GM18517 (cell line): Measurements from ENCODE around the gene ZNF367.
A peak's percentile ranks its signal among the peaks of the same experiment; 100 is the strongest.

ENCODE experiments used
- ATAC-seq: cut with Tn5 transposase; IDR thresholded peaks from one replicate; pipeline ENCODE4 v1.9.1; 2021; ENCODE audit warnings: mild to moderate bottlenecking, moderate library complexity; ENCODE audit not compliant: unreplicated experiment

Gene ZNF367

GRCh38 chr9:96437454-96437853 is 19.3 kb upstream of the ZNF367 start:
- ATAC-seq: no peak

GRCh38 chr9:96436456-96437126 is 18.4 kb upstream of the ZNF367 start:
- ATAC-seq: no peak

GRCh38 chr9:96436063-96436455 is 17.9 kb upstream of the ZNF367 start:
- ATAC-seq: no peak

- ATAC-seq: no peak
These were observed 17.2 kb upstream of the ZNF367 start for GRCh38 chr9:96435345-96435744.

GRCh38 chr9:96430377-96430776 is 12.2 kb upstream of the ZNF367 start:
- no peak for ATAC-seq

DNA sequence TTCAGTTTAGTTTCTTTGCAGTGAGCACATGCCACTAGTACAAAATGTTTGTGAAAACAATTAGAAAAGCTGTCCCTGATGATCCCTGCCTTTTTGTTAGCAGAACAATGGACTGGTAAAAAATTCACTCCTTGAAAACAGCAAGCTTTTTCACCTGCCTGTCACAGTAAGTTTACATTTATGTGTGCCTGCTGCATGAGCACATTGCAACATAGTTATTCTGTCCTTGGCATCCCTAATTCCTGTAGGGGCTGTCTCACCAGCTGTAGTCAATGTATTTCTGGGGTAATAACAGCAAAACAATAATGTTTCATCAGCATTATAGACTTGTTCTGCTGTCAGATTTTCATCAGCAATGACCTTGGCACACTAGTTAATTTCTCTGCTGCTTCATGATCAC is 11.6 kb upstream of the ZNF367 start:
- ATAC-seq: no peak

- no peak for ATAC-seq
These were observed 7.5 kb upstream of the ZNF367 start for GRCh38 chr9:96425500-96426169.

DNA sequence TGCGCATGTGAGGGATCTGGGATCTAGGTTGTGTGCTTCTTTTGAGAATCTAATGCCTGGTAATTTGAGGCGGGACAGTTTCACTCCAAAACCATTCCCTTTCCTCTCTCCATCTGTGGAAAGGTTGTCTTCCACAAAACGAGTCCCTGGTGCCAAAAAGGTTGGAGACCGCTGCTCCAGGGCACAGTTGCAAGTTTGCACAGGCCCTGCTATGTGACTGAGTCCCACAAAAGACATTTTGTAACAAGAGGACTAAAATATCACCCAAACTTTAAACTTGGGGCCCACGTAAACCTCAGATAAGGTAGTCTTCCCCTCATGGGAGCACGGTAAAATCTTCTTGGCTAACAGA is 5.8 kb upstream of the ZNF367 start:
- ATAC-seq: no peak

- no peak for ATAC-seq
These were observed 5.3 kb upstream of the ZNF367 start for GRCh38 chr9:96423322-96423984.

DNA sequence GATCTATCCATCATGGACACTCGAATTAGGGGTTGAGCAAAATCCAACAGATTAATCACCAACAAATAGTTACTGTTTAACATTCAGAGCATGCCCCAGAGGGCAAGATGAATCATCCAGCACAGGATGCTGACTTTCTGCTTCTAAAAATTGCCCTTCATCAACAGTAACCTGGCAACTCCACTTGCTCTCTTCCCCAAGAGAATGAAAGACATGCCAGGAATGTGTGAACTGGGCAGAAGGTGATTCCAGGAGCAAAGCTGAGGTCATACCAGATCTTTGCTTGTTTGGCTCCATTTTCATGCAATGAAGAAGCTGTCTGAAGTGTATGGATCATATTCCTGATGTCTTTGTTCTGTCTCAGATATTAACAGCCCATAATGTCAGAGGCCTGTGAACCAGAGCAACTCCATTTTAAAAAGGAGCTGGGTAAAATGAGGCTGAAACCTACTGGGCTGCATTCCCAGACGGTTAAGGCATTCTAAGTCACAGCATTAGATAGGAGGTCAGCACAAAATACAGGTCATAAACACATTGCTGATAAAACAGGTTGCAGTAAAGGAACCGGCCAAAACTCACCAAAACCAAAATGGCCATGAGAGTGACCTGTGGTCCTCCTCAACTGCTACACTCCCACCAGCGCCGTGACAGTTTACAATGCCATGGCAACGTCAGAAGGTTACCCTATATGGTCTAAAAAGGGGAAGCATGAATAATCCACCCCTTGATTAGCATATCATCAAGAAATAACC is 2.5 kb upstream of the ZNF367 start:
- ATAC-seq: no peak

GRCh38 chr9:96419691-96419969 is 1.5 kb upstream of the ZNF367 start:
- ATAC-seq: no peak

GRCh38 chr9:96418920-96419690 is 935 bp upstream of the ZNF367 start:
- ATAC-seq: peak; percentile 34

DNA sequence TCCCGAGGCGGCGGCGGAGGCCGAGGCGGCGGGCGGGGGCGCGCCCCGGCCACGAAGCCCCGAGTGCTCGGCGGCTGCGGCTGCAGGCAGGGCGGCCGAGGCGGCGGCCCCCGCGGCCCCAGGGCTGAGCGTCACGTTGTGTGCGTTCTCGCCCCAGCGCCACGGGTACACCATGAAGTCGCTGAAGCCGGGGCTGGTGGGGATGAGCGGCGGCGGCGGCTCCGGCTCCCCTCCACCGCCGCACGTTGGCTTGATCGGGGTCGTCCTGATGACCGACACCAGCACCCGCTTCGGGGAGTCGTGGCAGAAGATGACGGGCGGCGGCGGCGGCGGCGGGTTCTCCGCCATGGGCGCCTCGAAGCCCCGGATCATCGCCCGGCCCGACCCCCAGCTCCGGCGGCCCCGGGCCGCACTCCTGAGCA is 498 bp downstream of the ZNF367 start:
- no peak for ATAC-seq

GRCh38 chr9:96417051-96417586 is 1.1 kb downstream of the ZNF367 start:
- ATAC-seq: no peak

DNA sequence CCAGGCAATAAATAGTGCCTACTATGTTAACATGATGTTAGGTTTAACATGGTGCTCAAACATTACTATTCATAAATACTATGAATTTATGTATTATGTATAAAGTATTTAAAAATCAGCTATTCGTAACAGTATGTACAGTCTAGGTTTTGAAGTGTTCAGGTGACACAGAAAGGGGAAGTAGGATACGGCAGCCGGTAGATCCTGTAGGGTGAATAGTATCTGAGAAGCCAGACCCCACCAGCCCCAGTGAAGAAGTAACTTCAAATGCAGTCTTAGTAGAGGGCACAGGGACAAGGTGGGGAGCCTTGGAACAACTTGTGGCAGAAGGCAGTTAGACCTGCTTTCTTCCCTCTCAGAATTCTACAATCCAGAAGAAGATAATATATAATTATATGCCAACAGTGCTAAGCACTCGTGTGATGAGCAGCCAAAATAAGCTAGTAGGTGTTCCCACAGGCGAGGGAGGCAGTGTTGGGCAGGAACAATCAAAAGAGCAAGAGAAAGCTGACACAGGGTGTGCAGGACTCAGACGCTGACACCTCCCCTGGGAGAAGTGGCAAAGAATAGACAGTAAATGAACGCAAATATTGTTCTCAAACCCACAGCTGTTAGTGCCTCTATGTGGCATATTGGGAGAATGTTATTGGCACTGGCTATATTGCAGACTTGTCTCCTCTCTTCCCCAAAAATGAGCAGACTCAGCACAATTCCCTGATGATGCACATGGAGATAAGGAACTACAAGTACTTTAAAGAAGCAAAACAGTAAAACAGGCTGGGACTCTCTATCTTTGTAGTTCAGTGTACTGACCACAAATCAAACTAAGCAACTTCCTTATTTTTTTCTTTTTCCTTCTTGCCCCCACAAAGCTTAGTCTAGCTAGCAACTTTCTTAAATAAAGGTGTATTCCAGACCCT is 4.6 kb downstream of the ZNF367 start:
- ATAC-seq: peak; percentile 28

- ATAC-seq: no peak
These were observed 5.8 kb downstream of the ZNF367 start for GRCh38 chr9:96412174-96412913.

DNA sequence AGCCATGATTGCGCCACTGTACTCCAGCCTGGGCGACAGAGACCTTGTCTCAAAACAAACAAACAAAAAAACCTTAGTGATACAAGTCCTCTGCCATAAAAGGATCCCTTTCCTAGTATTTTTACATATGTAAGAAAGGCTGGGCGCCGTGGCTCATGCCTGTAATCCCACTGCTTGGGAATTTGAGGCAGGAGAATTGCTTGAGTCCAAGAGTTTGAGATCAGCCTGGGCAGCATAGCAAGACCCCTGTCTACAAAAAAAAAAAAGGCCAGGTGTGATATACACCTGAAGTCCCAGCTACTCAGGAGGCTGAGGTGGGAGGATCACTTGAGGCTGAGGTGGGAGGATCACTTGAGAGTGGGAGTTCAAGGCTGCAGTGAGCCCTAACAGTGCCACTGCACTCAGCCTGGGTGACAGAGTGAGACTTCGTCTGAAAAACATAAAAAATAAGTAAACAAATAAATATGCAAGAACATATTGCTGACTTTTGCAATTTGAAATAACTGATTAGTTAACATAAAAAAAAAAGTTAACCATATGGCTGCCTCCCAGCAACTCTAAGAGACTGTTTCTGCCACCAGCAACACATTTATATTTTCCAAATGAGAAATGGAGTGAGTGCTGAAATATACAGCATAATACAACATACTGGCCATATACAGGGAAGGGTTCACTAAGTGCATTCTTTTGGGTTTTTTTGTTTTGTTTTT is 6.9 kb downstream of the ZNF367 start:
- no peak for ATAC-seq
